Fibroblast of peridontal ligament (primary cell): ENCODE measurements around the gene ITIH1.

ENCODE experiments used
- DNase-seq: peaks from one replicate; pipeline ENCODE4 v3.0.0-alpha.2; 2010; ENCODE audit errors: extremely low read depth

The ITIH1 gene

GRCh38 chr3:52790741-52791140 lies 13.3 kb downstream of the ITIH1 start:
- DNase-seq, result no peak

GRCh38 chr3:52791366-52791765 lies 14.0 kb downstream of the ITIH1 start:
- DNase-seq, result no peak

- no peak for DNase-seq
Observed at GRCh38 chr3:52791928-52792327, 14.5 kb downstream of the ITIH1 start.

GRCh38 chr3:52792413-52792812 lies 15.0 kb downstream of the ITIH1 start:
- no peak for DNase-seq

- peak; percentile 20 for DNase-seq
Observed at GRCh38 chr3:52792961-52793695, 15.7 kb downstream of the ITIH1 start.

GRCh38 chr3:52793702-52794611 lies 16.6 kb downstream of the ITIH1 start:
- DNase-seq, result no peak

- no peak for DNase-seq
Observed at GRCh38 chr3:52794612-52795099, 17.3 kb downstream of the ITIH1 start, which contains the start of gene ITIH3. Gene ITIH3 (plus strand): TSS chr3:52794796. CDS start chr3:52794804, 8 bp downstream.

GRCh38 chr3:52795298-52795900 lies 18.0 kb downstream of the ITIH1 start:
- DNase-seq, result no peak

GRCh38 chr3:52796411-52796810 lies 19.0 kb downstream of the ITIH1 start:
- DNase-seq, result no peak

- no peak for DNase-seq
Observed at GRCh38 chr3:52798376-52798977, 21.1 kb downstream of the ITIH1 start.

GRCh38 chr3:52798978-52799476 lies 21.6 kb downstream of the ITIH1 start:
- no peak for DNase-seq

GRCh38 chr3:52800079-52800478 lies 22.7 kb downstream of the ITIH1 start:
- DNase-seq, result peak; percentile 11

GRCh38 chr3:52801839-52802238 lies 24.4 kb downstream of the ITIH1 start:
- peak; percentile 1 for DNase-seq

GRCh38 chr3:52805270-52806039 lies 28.1 kb downstream of the ITIH1 start:
- no peak for DNase-seq

GRCh38 chr3:52809149-52809548 lies 31.8 kb downstream of the ITIH1 start:
- DNase-seq, result no peak

- DNase-seq, result no peak
Observed at GRCh38 chr3:52809662-52810377, 32.4 kb downstream of the ITIH1 start.

- DNase-seq, result no peak
Observed at GRCh38 chr3:52810923-52811322, 33.5 kb downstream of the ITIH1 start.

GRCh38 chr3:52811452-52812011 lies 34.1 kb downstream of the ITIH1 start:
- DNase-seq, result no peak

- no peak for DNase-seq
Observed at GRCh38 chr3:52813810-52814209, 36.4 kb downstream of the ITIH1 start.

GRCh38 chr3:52816199-52816598 lies 38.8 kb downstream of the ITIH1 start:
- no peak for DNase-seq
